CD4-positive, alpha-beta T cell (primary cell): Measurements from ENCODE around the gene DCPS. TPM values are rescaled to one million over a fixed set of nuclear protein-coding genes. Genes with fewer than 3 reads are reported as not detected.

ENCODE experiments used
- ATAC-seq: fragments of 200-7000 bp; cut with Tn5 transposase; one replicate; pipeline ENCODE4 v1.10.0; 2022; ENCODE audit warnings: mild to moderate bottlenecking; ENCODE audit not compliant: poor library complexity
- CTCF ChIA-PET: fragments of 350-600 bp; sonication (Branson Sonifier 250); formaldehyde crosslinking; loops from one replicate; lab custom pipeline; 2021; ENCODE audit warnings: antibody characterized with exemption, inconsistent platforms; lab: Charles Lee
- POLR2A ChIA-PET: fragments of 350-600 bp; sonication (Branson Sonifier 250); formaldehyde crosslinking; loops from one replicate; lab custom pipeline; 2021; ENCODE audit warnings: antibody characterized with exemption, inconsistent platforms; lab: Charles Lee
- DNase-seq, 14 experiments: peaks; one replicate each; pipeline ENCODE4 v3.0.0-alpha.2; 2013 to 2020; ENCODE audit warnings: mixed read lengths in 2 of 14
- H3K27ac ChIP-seq, 2 donors: one replicate each; pipeline versions ENCODE4 v1.5.1 to v1.7.0; 2013; ENCODE audit warnings: low read length in 2 of 2, low read depth in 1 of 2, mild to moderate bottlenecking in 1 of 2
- H3K27me3 ChIP-seq, 2 experiments: 1 replicate in 1 of 2; 2 replicates in 1 of 2; pipeline versions ENCODE4 v1.6.1 to v1.7.0; 2013; ENCODE audit warnings: low read length in 2 of 2, control low read depth in 1 of 2, mild to moderate bottlenecking in 1 of 2, moderate library complexity in 1 of 2; ENCODE audit not compliant: insufficient read depth in 2 of 2, control insufficient read depth in 1 of 2
- H3K36me3 ChIP-seq: one replicate; pipeline ENCODE4 v1.6.1; 2013; ENCODE audit warnings: low read length, control low read depth; ENCODE audit not compliant: insufficient read depth
- H3K4me1 ChIP-seq: one replicate; pipeline ENCODE4 v1.6.1; 2013; ENCODE audit warnings: low read length, control low read depth; ENCODE audit not compliant: insufficient read depth
- H3K4me3 ChIP-seq: one replicate; pipeline ENCODE4 v1.5.1; 2013; ENCODE audit warnings: mild to moderate bottlenecking, low read length, moderate library complexity
- H3K9me3 ChIP-seq, 2 experiments: 1 replicate in 1 of 2; 2 replicates in 1 of 2; pipeline versions ENCODE4 v1.6.1 to v1.7.0; 2013; ENCODE audit warnings: low read length in 2 of 2, mild to moderate bottlenecking in 2 of 2, control low read depth in 1 of 2, moderate library complexity in 1 of 2; ENCODE audit not compliant: control insufficient read depth in 1 of 2, insufficient read depth in 1 of 2
- H3K27ac Mint-ChIP-seq: one replicate; pipeline ENCODE4 v1.8.0; 2020; ENCODE audit warnings: mixed read lengths
- H3K27me3 Mint-ChIP-seq: one replicate; pipeline ENCODE4 v1.8.0; 2021; ENCODE audit warnings: mixed read lengths
- H3K36me3 Mint-ChIP-seq: one replicate; pipeline ENCODE4 v1.8.0; 2021; ENCODE audit warnings: low read depth, mixed read lengths
- H3K4me1 Mint-ChIP-seq: one replicate; pipeline ENCODE4 v1.8.0; 2021; ENCODE audit warnings: low read depth, mixed read lengths
- H3K4me3 Mint-ChIP-seq: one replicate; pipeline ENCODE4 v1.8.0; 2020; ENCODE audit warnings: mild to moderate bottlenecking, mixed read lengths
- H3K9me3 Mint-ChIP-seq: one replicate; pipeline ENCODE4 v1.8.0; 2020; ENCODE audit warnings: mixed read lengths
- intact Hi-C, 2 experiments: fragments of 100-400 bp; cut with DNase I in 1 of 2; cut with micrococcal nuclease in 1 of 2; formaldehyde crosslinking; loops; one replicate each; pipeline versions ENCODE4 v1.15.1 to v1.9.0; 2023 to 2025; cut with DNase I, micrococcal nuclease
- total RNA-seq, 174 experiments: library from RNA in 2 of 174; stranded (reverse) in 2 of 174; gene quantifications; one replicate each; pipeline ENCODE4 v1.2.3 and lab custom pipeline; 2021 to 2026
- TF ChIP-seq, protein P1 (sequence below): fragments of 200-600 bp; IDR thresholded peaks from one replicate; pipeline ENCODE4 v1.8.0; 2022; ENCODE audit warnings: antibody characterized with exemption, mild to moderate bottlenecking

The DCPS gene
- total RNA-seq, 2 experiments from 2014 or later: 6.2 to 6.3 TPM

DNA sequence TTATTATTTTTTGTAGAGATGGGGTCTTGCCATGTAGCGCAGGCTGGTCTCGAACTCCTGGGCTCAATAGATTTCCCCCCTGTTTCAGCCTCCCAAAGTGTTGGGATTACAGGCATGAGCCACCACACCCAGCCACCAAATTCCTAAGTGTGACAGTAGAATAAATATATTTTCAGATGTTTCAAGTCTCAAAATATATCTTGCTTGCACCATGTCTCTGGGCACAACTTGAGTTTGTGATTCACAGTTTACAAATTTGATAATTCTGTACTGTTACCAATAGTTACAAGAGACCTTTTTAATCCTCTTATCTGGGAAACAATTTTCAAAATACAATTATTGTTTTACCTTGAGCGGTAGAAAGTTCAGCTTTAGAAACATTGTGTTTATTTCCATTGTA, 19.1 kb downstream of the DCPS start:
- H3K4me3 Mint-ChIP-seq: no peak overlapping the region
- Histone ChIP-seq H3K27me3 (no peaks in the 10 kb centered on the region), H3K4me3 (no peak overlapping the region), H3K36me3 (no peaks in the 10 kb centered on the region), H3K27ac (no peak overlapping the region), H3K4me1 (peaks cover 21% of the 10 kb centered on the region), H3K9me3 (no peaks in the 10 kb centered on the region)
- ATAC-seq (no peak), DNase-seq (no peak)
- no peaks in the 10 kb centered on the region for H3K9me3 Mint-ChIP-seq
- TF ChIP-seq, protein P1, sequence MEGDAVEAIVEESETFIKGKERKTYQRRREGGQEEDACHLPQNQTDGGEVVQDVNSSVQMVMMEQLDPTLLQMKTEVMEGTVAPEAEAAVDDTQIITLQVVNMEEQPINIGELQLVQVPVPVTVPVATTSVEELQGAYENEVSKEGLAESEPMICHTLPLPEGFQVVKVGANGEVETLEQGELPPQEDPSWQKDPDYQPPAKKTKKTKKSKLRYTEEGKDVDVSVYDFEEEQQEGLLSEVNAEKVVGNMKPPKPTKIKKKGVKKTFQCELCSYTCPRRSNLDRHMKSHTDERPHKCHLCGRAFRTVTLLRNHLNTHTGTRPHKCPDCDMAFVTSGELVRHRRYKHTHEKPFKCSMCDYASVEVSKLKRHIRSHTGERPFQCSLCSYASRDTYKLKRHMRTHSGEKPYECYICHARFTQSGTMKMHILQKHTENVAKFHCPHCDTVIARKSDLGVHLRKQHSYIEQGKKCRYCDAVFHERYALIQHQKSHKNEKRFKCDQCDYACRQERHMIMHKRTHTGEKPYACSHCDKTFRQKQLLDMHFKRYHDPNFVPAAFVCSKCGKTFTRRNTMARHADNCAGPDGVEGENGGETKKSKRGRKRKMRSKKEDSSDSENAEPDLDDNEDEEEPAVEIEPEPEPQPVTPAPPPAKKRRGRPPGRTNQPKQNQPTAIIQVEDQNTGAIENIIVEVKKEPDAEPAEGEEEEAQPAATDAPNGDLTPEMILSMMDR: no peak
- H3K36me3 Mint-ChIP-seq: peaks cover 40% of the 10 kb centered on the region
- H3K4me1 Mint-ChIP-seq: peaks cover 43% of the 10 kb centered on the region
- H3K27ac Mint-ChIP-seq: no peak overlapping the region
- POLR2A ChIA-PET: no interaction called here
- CTCF ChIA-PET: interaction anchor here (1.8 kb wide), 1 partner anchor 12 kb away, joined by 4 read pairs; no protein-coding TSS in a partner anchor
- H3K27me3 Mint-ChIP-seq: no peaks in the 10 kb centered on the region
- intact Hi-C loops: no loop called here

DNA sequence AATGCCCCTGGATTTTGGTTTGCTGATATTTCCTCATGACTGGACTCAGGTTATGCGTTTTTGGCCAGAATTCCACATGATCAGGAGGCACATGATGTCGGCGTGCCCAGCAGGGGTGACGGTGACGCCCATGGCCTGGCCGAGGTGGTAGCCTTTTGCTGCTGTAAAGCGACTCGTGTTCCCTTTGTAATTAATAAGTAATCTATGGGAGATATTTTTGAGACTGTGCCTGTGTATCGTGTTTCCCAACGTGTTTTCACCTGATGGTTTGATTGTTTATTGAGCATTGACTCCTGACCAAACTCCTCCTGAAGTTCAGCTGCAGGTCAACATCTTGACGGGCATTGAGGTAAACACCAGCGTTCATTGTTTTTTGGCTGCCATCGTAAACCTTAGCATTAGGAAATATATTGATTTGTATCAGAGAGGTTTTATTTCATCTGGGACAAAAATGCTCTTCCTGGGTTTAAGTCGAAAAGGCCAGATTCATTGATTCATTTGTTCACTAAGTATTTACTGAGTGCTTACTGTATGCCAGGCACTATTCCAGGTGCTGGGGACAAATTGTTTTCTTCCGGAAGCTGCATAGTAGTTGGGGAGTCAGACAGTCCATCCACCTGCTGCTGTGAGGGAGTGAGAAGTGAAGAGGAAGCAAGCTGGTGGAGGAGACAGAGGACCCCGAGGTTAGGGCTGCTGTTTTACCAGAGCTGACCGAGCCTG, 23.6 kb downstream of the DCPS start:
- no peak for DNase-seq
- Histone ChIP-seq H3K9me3 (no peaks in the 10 kb centered on the region), H3K27ac (no peak overlapping the region), H3K4me3 (no peak overlapping the region), H3K4me1 (no peaks in the 10 kb centered on the region), H3K36me3 (peaks cover 19% of the 10 kb centered on the region), H3K27me3 (no peaks in the 10 kb centered on the region)
- ATAC-seq: no peak
- Mint-ChIP-seq H3K27me3 (no peaks in the 10 kb centered on the region), H3K9me3 (no peaks in the 10 kb centered on the region), H3K4me1 (peaks cover 18% of the 10 kb centered on the region), H3K4me3 (no peak overlapping the region), H3K36me3 (peaks cover 55% of the 10 kb centered on the region), H3K27ac (no peak overlapping the region)
- TF ChIP-seq, protein P1: no peak
- ChIA-PET CTCF (no interaction called here), POLR2A (no interaction called here)
- intact Hi-C loops: no loop called here

DNA sequence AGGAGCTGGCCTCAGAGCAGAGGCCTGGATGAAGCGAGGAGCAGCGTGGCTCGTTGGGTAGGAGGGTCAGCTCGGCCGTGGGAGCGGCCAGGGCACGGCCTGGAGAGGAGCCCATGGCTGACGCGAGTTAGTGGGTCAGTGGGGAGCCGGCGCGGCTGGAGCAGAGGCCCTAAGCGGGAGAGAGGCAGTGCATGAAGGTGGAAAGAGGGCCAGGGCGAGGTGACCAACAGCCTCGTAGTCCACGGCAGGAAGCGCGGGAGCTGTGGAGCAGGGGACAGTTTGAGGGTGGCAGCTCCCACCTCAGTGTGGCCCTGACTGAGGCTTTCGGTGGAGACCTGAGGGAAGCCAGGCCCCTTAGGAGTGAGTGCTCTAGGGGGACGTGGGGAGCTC, 24.1 kb downstream of the DCPS start:
- POLR2A ChIA-PET: no interaction called here
- intact Hi-C loops: no loop called here
- Histone ChIP-seq H3K9me3 (no peaks in the 10 kb centered on the region), H3K27ac (no peak overlapping the region), H3K36me3 (peaks cover 22% of the 10 kb centered on the region), H3K27me3 (no peaks in the 10 kb centered on the region), H3K4me1 (no peaks in the 10 kb centered on the region), H3K4me3 (no peak overlapping the region)
- Mint-ChIP-seq H3K4me3 (no peak overlapping the region), H3K9me3 (no peaks in the 10 kb centered on the region), H3K4me1 (peaks cover 18% of the 10 kb centered on the region), H3K36me3 (peaks cover 59% of the 10 kb centered on the region), H3K27me3 (no peaks in the 10 kb centered on the region), H3K27ac (no peak overlapping the region)
- TF ChIP-seq, protein P1: no peak
- CTCF ChIA-PET: no interaction called here
- DNase-seq: no peak
- no peak for ATAC-seq
